ENCODE results near the gene FHOD3. TPM values are rescaled to one million over a fixed set of nuclear protein-coding genes. Genes with fewer than 3 reads are reported as not detected.
A peak's percentile ranks its signal among the peaks of the same experiment; 100 is the strongest.

The FHOD3 gene
- polyA plus RNA-seq (2013, experiment 1 of 2), result 10.9 TPM
- polyA plus RNA-seq (2013, experiment 2 of 2), result 16.7 TPM

DNA sequence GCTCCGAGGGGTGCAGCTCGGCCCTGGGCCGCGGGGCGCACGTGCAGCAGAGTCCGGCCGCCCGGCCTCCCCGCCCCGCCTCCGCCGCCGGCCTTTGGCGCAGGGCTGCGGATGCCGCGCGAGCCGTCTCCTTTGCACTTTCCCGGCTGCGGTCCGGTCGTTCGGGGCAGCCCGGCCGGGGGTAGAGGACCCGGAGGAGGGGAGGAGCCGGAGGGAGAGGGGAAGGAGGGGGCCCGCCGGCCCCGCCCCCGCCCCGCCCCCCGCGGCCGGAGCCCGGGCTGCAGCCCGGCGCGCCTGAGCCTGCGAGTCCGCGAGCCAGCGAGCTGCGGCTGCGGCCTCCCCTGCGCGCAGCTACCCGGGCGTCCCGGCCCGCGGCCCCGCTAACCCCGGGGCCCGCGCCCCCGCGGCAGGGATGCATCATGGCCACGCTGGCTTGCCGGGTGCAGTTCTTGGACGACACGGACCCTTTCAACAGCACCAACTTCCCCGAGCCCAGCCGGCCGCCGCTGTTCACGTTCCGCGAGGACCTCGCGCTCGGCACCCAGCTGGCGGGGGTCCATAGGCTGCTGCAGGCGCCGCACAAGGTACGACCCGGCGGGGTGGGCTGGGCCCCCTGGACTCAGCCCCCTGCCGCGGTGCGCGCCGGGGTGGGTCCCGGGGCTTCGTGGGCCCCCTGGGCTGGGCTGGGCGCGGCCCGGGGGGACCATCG is at the start of gene FHOD3:
FHOD3 (plus strand) TSS at position 297 of the 709 bp plus-strand sequence; CDS start at position 420, 123 bp downstream.
- H3K27ac ChIP-seq (ENCODE audit: low read depth, low read length), result no peak within 1 kb of the TSS
- H3K9ac ChIP-seq (ENCODE audit: low read depth, low read length), result peak within 1 kb of the TSS; percentile 73
- H3K9me3 ChIP-seq (ENCODE audit: insufficient read depth, low read depth, low read length), result no peaks in the 10 kb centered on the region
- 0 out of 2 replicates have a peak, but pooled peaks cover 6% of the 10 kb centered on the region for H3K4me1 ChIP-seq (ENCODE audit: insufficient read depth, low read length)
- under 1% methylated on average over 91 of the region's 91 CpGs for WGBS
- peak within 1 kb of the TSS; percentile 65 for H3K4me3 ChIP-seq (ENCODE audit: low read length)
- H3K27me3 ChIP-seq (ENCODE audit: insufficient read depth, low read length), result peaks cover 57% of the 10 kb centered on the region
- H3K36me3 ChIP-seq (ENCODE audit: insufficient read depth, low read length), result no peaks in the 10 kb centered on the region

DNA sequence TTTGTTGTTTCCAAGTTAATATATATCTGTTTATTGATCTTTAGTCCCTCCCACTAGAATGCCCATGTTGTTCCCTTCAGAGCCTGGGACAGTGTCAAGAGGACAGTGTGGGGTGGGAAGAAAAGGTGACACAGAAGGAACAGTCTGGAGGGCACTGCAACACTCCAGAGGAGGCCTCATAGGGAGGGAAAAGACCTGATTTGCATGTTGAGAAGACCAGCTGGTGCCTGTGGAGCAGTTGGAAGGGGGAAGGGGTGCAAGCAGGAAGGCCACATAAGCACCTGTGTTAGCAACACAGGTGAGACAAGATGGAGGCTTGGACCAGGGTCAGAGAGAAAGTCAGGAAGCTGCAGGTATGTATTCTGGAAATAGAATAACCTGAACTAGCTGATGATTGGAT is 48.1 kb upstream of the FHOD3 start:
- no peaks in the 10 kb centered on the region for H3K27me3 ChIP-seq (ENCODE audit: insufficient read depth, low read length)
- H3K27ac ChIP-seq (ENCODE audit: low read depth, low read length), result no peak overlapping the region
- no peak overlapping the region for H3K9ac ChIP-seq (ENCODE audit: low read depth, low read length)
- H3K4me3 ChIP-seq (ENCODE audit: low read length), result no peak overlapping the region
- no peaks in the 10 kb centered on the region for H3K4me1 ChIP-seq (ENCODE audit: insufficient read depth, low read length)
- H3K36me3 ChIP-seq (ENCODE audit: insufficient read depth, low read length), result no peaks in the 10 kb centered on the region
- no peaks in the 10 kb centered on the region for H3K9me3 ChIP-seq (ENCODE audit: insufficient read depth, low read depth, low read length)

DNA sequence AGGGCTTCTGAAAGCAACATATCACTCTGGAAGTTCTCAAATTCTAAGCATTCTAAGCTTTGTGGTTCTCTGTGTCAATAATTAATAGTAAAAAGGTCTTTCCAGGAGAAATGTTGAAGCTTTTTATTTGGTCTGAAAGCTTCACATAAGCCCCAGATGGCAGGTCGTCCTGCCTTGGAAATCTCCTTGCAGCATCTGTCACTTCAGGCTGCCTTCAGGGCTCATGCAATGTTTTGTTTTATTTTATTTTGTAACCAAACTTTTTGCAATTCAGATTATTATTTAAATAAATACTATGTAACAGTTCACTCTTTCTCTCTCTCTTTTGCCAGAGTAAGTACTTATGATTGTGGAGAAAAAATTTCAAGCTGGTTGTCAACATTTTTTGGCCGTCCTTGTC is 46.7 kb upstream of the FHOD3 start:
- H3K4me1 ChIP-seq (ENCODE audit: insufficient read depth, low read length), result no peaks in the 10 kb centered on the region
- no peaks in the 10 kb centered on the region for H3K27me3 ChIP-seq (ENCODE audit: insufficient read depth, low read length)
- 84% methylated on average over 2 of the region's 2 CpGs for WGBS
- H3K9me3 ChIP-seq (ENCODE audit: insufficient read depth, low read depth, low read length), result no peaks in the 10 kb centered on the region
- no peak overlapping the region for H3K4me3 ChIP-seq (ENCODE audit: low read length)
- H3K36me3 ChIP-seq (ENCODE audit: insufficient read depth, low read length), result no peaks in the 10 kb centered on the region
- no peak overlapping the region for H3K27ac ChIP-seq (ENCODE audit: low read depth, low read length)
- no peak overlapping the region for H3K9ac ChIP-seq (ENCODE audit: low read depth, low read length)

DNA sequence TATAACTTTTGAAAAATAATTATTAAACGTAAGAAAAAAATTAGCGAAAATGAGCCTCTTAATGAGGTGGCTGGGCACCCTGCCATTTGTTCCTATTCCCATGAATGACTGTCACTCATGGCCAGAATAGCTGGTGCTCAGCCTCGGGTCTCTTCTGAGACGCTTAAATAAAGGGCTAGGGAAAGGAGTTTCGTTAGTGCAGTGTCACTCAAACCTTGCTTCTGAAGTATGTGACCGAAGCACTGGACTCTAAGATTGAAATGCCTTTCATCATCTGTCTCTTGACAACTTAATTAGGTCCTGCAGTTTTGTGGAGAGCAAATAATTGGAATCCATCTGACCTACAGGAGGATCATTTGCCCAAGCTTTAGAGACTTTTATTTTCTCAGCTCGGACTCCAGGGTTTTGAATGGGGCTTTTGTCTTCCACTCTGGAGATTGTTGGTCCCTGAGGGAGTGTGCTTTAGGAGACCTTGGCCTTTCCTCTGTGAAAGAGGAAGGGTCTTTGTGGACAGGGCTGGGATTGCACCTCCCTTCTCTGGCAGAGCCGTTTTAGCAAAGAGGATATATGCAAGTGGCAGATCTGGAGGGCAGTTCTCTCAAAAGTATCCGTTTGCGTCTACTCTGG is 42.3 kb upstream of the FHOD3 start:
- 90% methylated on average over 10 of the region's 10 CpGs for WGBS
- no peaks in the 10 kb centered on the region for H3K9me3 ChIP-seq (ENCODE audit: insufficient read depth, low read depth, low read length)
- H3K27ac ChIP-seq (ENCODE audit: low read depth, low read length), result no peak overlapping the region

DNA sequence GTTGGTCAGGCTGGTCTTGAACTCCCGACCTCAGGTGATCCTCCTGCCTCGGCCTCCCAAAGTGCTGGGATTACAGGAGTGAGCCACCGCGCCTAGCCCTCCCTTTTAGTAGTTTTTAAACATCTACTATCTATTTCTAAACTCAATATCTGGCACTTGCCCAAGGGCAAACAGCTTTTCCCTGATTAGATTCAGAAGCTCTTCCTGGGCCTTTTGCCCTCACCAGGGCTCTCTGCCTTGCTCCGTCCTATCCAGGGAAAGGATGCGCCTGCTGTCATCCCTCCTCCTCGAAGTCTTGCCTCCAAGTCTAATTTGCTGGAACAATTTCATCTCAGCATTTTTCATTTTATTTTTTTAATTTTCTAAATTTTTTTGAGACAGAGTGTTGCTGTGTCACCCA is 41.4 kb upstream of the FHOD3 start:
- Histone ChIP-seq H3K9me3 (ENCODE audit: insufficient read depth, low read depth, low read length) (no peaks in the 10 kb centered on the region), H3K27ac (ENCODE audit: low read depth, low read length) (no peak overlapping the region), H3K9ac (ENCODE audit: low read depth, low read length) (no peak overlapping the region), H3K36me3 (ENCODE audit: insufficient read depth, low read length) (no peaks in the 10 kb centered on the region), H3K4me1 (ENCODE audit: insufficient read depth, low read length) (no peaks in the 10 kb centered on the region), H3K27me3 (ENCODE audit: insufficient read depth, low read length) (no peaks in the 10 kb centered on the region), H3K4me3 (ENCODE audit: low read length) (no peak overlapping the region)
- 94% methylated on average over 7 of the region's 7 CpGs for WGBS

More for the DNA sequence above, 42.3 kb upstream of the FHOD3 start:
- Histone ChIP-seq H3K9ac (ENCODE audit: low read depth, low read length) (no peak overlapping the region), H3K27me3 (ENCODE audit: insufficient read depth, low read length) (no peaks in the 10 kb centered on the region), H3K4me1 (ENCODE audit: insufficient read depth, low read length) (no peaks in the 10 kb centered on the region), H3K36me3 (ENCODE audit: insufficient read depth, low read length) (no peaks in the 10 kb centered on the region), H3K4me3 (ENCODE audit: low read length) (no peak overlapping the region)

DNA sequence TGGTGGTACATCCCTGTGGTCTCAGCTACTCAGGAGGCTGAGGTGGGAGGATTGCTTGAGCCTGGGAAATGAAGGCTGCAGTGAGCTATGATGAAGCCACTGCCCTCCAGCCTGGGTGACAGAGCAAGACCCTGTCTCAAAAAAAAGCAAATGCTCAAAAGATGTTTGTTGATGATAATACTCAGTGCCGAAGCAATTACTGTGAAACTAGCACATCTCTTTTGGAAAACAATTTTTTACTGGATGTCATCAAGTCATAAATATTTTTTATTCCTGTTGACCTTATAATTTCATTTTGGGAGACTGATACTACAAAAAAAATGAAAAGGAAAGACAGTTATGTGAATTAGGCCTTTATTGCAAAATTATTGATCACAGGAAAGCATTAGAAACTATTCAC is 34.5 kb upstream of the FHOD3 start:
- Histone ChIP-seq H3K9me3 (ENCODE audit: insufficient read depth, low read depth, low read length) (no peaks in the 10 kb centered on the region), H3K36me3 (ENCODE audit: insufficient read depth, low read length) (no peaks in the 10 kb centered on the region), H3K4me3 (ENCODE audit: low read length) (no peak overlapping the region), H3K4me1 (ENCODE audit: insufficient read depth, low read length) (no peaks in the 10 kb centered on the region), H3K9ac (ENCODE audit: low read depth, low read length) (no peak overlapping the region), H3K27me3 (ENCODE audit: insufficient read depth, low read length) (no peaks in the 10 kb centered on the region), H3K27ac (ENCODE audit: low read depth, low read length) (no peak overlapping the region)
- 100% methylated on average over 1 of the region's 1 CpG for WGBS

DNA sequence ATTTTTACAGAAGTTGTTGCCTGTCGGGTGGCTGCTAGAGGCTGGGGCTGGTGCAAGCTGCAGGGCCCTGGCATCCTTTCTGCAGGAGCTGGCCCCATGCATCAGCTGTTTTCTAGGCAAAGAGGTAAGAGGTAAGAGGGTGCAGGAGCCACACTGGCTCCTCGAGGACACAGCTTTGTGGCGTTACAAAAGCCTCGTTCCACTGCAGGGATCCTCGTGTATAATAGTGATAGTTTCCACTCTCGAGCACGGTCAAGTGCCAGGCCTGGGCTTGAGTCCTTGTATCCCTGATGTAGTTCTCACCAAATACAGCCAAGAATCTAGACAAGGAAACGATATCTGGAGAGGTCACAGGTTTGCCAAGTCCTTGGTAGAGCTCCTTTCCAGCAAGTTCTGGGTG is 33.2 kb upstream of the FHOD3 start:
- no peak overlapping the region for H3K27ac ChIP-seq (ENCODE audit: low read depth, low read length)

DNA sequence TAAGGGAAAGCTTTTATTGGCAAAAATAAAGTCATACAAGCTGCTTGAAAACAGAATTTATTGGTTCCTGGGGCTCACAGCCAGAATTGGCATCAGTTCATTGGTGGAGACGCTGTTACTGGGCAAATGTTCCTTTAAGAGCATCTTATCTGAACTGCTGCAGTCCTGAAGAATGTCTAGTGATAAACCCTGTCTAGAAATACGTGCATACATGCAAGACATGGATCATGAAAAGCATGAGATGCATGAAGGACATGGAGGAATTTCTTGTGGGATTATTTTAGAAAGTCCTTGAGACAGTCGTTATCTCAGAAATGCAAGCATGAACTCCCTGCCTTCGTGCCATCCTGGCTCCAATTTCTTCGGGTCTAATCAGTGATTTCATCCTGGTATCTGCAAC is 32.5 kb upstream of the FHOD3 start:
- Histone ChIP-seq H3K36me3 (ENCODE audit: insufficient read depth, low read length) (no peaks in the 10 kb centered on the region), H3K27me3 (ENCODE audit: insufficient read depth, low read length) (no peaks in the 10 kb centered on the region), H3K27ac (ENCODE audit: low read depth, low read length) (no peak overlapping the region), H3K4me3 (ENCODE audit: low read length) (no peak overlapping the region), H3K4me1 (ENCODE audit: insufficient read depth, low read length) (no peaks in the 10 kb centered on the region), H3K9ac (ENCODE audit: low read depth, low read length) (no peak overlapping the region), H3K9me3 (ENCODE audit: insufficient read depth, low read depth, low read length) (no peaks in the 10 kb centered on the region)
- WGBS, result 83% methylated on average over 5 of the region's 5 CpGs

More for the DNA sequence above, 33.2 kb upstream of the FHOD3 start:
- Histone ChIP-seq H3K9me3 (ENCODE audit: insufficient read depth, low read depth, low read length) (no peaks in the 10 kb centered on the region), H3K4me3 (ENCODE audit: low read length) (no peak overlapping the region), H3K27me3 (ENCODE audit: insufficient read depth, low read length) (no peaks in the 10 kb centered on the region), H3K36me3 (ENCODE audit: insufficient read depth, low read length) (no peaks in the 10 kb centered on the region), H3K9ac (ENCODE audit: low read depth, low read length) (no peak overlapping the region), H3K4me1 (ENCODE audit: insufficient read depth, low read length) (no peaks in the 10 kb centered on the region)
- 91% methylated on average over 8 of the region's 8 CpGs for WGBS

DNA sequence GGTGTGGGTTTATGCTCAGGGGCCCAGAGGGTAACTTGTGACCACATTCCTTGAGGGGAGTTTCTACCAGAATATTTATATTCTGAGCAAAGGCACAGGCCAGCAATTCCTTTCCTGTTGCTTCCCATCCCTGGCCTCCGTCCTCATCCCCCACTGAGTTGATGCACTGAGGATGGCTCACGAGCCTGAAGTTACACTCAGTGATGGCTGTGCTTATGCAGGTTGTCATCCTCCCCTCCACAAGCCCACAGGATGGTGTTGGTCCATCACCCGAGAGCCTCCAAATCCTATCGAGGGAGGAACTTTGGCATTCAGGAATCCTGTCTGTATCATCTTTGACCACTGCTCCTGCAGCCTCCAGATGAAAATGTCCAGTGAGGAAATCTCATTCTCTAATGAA is 28.4 kb upstream of the FHOD3 start:
- no peaks in the 10 kb centered on the region for H3K27me3 ChIP-seq (ENCODE audit: insufficient read depth, low read length)
- 90% methylated on average over 4 of the region's 4 CpGs for WGBS
- no peak overlapping the region for H3K9ac ChIP-seq (ENCODE audit: low read depth, low read length)
- no peak overlapping the region for H3K4me3 ChIP-seq (ENCODE audit: low read length)
- no peak overlapping the region for H3K27ac ChIP-seq (ENCODE audit: low read depth, low read length)
- no peaks in the 10 kb centered on the region for H3K4me1 ChIP-seq (ENCODE audit: insufficient read depth, low read length)
- H3K36me3 ChIP-seq (ENCODE audit: insufficient read depth, low read length), result no peaks in the 10 kb centered on the region
- H3K9me3 ChIP-seq (ENCODE audit: insufficient read depth, low read depth, low read length), result no peaks in the 10 kb centered on the region

DNA sequence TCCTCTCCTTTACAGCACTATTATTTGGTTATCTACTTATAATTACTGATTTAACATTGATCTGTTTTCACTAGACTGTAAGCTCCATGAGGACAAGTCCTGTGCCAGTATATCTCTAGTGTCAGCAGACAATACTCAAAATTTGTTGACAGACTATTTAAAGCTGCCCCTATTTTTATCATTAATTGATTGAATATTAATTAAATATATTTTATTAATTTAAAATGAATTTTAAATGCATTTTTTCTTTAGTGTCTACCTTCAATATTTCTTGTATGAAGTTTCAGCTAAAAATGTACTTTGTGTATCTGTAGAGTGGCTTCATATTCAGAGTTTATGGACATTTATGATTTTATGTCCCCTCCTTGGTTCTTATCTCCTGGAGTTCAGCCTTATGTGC is 26.4 kb upstream of the FHOD3 start:
- Histone ChIP-seq H3K9me3 (ENCODE audit: insufficient read depth, low read depth, low read length) (no peaks in the 10 kb centered on the region), H3K27me3 (ENCODE audit: insufficient read depth, low read length) (no peaks in the 10 kb centered on the region), H3K4me3 (ENCODE audit: low read length) (no peak overlapping the region), H3K9ac (ENCODE audit: low read depth, low read length) (no peak overlapping the region), H3K36me3 (ENCODE audit: insufficient read depth, low read length) (no peaks in the 10 kb centered on the region), H3K27ac (ENCODE audit: low read depth, low read length) (no peak overlapping the region), H3K4me1 (ENCODE audit: insufficient read depth, low read length) (no peaks in the 10 kb centered on the region)

DNA sequence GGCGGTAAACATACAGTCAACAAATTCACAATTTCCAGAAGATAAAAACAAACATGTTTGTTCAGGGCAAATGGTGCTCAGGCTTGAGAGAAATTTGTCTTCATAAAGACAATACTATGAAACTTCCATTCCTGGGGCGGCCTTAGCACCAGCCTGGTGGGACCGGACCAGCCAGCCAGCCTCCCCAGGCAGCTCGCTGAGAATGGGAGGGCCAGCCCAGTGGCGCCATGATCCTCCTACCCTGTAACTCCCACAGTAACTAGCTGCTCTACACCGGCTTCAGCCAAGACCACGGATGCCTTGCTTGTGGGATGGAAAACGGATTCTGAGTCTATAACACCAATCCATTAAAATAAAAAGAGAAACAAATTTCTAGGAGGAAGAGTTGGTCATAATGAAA is 24.2 kb upstream of the FHOD3 start:
- Histone ChIP-seq H3K4me1 (ENCODE audit: insufficient read depth, low read length) (no peaks in the 10 kb centered on the region), H3K9ac (ENCODE audit: low read depth, low read length) (no peak overlapping the region), H3K36me3 (ENCODE audit: insufficient read depth, low read length) (no peaks in the 10 kb centered on the region), H3K27ac (ENCODE audit: low read depth, low read length) (no peak overlapping the region), H3K27me3 (ENCODE audit: insufficient read depth, low read length) (no peaks in the 10 kb centered on the region), H3K4me3 (ENCODE audit: low read length) (no peak overlapping the region), H3K9me3 (ENCODE audit: insufficient read depth, low read depth, low read length) (no peaks in the 10 kb centered on the region)
- 98% methylated on average over 6 of the region's 8 CpGs for WGBS

Measured in HUES64 (cell line).